K562 (cell line): ENCODE measurements around the gene HS3ST3A1. TPM values are rescaled to one million over a fixed set of nuclear protein-coding genes. Genes with fewer than 3 reads are reported as not detected.

Experiments used
- ATAC-seq: fragments of 200-7000 bp; cut with Tn5 transposase; 3 replicates; pipeline ENCODE4 v1.9.1; 2020; ENCODE audit warnings: moderate library complexity
- BruUV-seq: library from RNA; stranded (reverse); fragments of 400-500 nt; replicated peaks from 2 replicates; lab custom pipeline; 2021; lab: Mats Ljungman, UMichigan
- CTCF ChIA-PET: fragments of 300-600 bp; formaldehyde crosslinking; extraction: SDS; loops from one replicate; lab custom pipeline; 2021; ENCODE audit warnings: low intra/inter-chr PET ratio; lab: Yijun Ruan, JAX
- POLR2A ChIA-PET: fragments of 300-600, 350-650 bp; sonication (Branson Sonifier 250); formaldehyde crosslinking; extraction: SDS; loops from one replicate; lab custom pipeline; 2021; ENCODE audit warnings: antibody characterized with exemption, inconsistent platforms; lab: Yijun Ruan, JAX
- DNase-seq, 4 experiments: peaks; one replicate each; pipeline versions ENCODE4 v3.0.0 to v3.0.0-alpha.2; 2011 to 2018; ENCODE audit warnings: low spot score in 3 of 4, mixed read lengths in 3 of 4; ENCODE audit errors: extremely low read depth in 1 of 4
- FAIRE-seq: peaks from 2 replicates; lab custom pipeline; 2011; peaks lifted over from hg19 to GRCh38; lab: Jason Lieb, UNC
- H2AFZ ChIP-seq: 2 replicates; pipeline ENCODE4 v1.6.0; 2011; ENCODE audit warnings: low read depth, low read length, control low read depth, inconsistent platforms
- H3K27ac ChIP-seq: fragments of 200-600 bp; 3 replicates; pipeline ENCODE4 v1.8.0; 2011; ENCODE audit warnings: low read depth, mild to moderate bottlenecking, control low read depth, inconsistent platforms, low read length, moderate library complexity, mixed read lengths; ENCODE audit errors: extremely low read depth
- H3K27me3 ChIP-seq, 2 experiments: fragments of 300-600 bp in 1 of 2; 2 replicates in 1 of 2; 3 replicates in 1 of 2; pipeline versions ENCODE4 v1.6.0 to v1.8.0; 2011; ENCODE audit warnings: inconsistent platforms in 2 of 2, low read length in 2 of 2, mild to moderate bottlenecking in 1 of 2, mixed read lengths in 1 of 2, moderate library complexity in 1 of 2; ENCODE audit not compliant: control insufficient read depth in 2 of 2, insufficient read depth in 2 of 2
- H3K36me3 ChIP-seq: fragments of 300-600 bp; 3 replicates; pipeline ENCODE4 v1.8.0; 2011; ENCODE audit warnings: mild to moderate bottlenecking, low read length, inconsistent platforms; ENCODE audit not compliant: control insufficient read depth, insufficient read depth
- H3K4me1 ChIP-seq, 2 experiments: fragments of 200-600 bp in 1 of 2; replicated peaks in 1 of 2; 2 replicates in 1 of 2; 3 replicates in 1 of 2; pipeline versions ENCODE4 v1.5.1 to v1.8.0; 2011; ENCODE audit warnings: inconsistent platforms in 2 of 2, low read length in 2 of 2, mild to moderate bottlenecking in 1 of 2, mixed read lengths in 1 of 2, moderate library complexity in 1 of 2; ENCODE audit not compliant: control insufficient read depth in 2 of 2, insufficient read depth in 2 of 2
- H3K4me2 ChIP-seq: 2 replicates; pipeline ENCODE4 v1.6.1; 2011; ENCODE audit warnings: low read length, control low read depth, inconsistent platforms, mixed read lengths; ENCODE audit not compliant: insufficient read depth
- H3K4me3 ChIP-seq: fragments of 200-600 bp; sonication (generic), shearing (Covaris generic); 2 replicates; pipeline ENCODE4 v1.5.1; 2016; ENCODE audit warnings: control low read depth, inconsistent platforms
- H3K79me2 ChIP-seq: fragments of 200-600 bp; 3 replicates; pipeline ENCODE4 v1.8.0; 2011; ENCODE audit warnings: low read length, inconsistent platforms; ENCODE audit not compliant: control insufficient read depth, insufficient read depth
- H3K9ac ChIP-seq, 2 experiments: 2 replicates each; pipeline versions ENCODE4 v1.6.0 to v1.6.1; 2011; ENCODE audit warnings: low read depth in 2 of 2, low read length in 2 of 2, control low read depth in 1 of 2, inconsistent platforms in 1 of 2, mild to moderate bottlenecking in 1 of 2, mixed read lengths in 1 of 2; ENCODE audit not compliant: insufficient read depth in 1 of 2
- H3K9me1 ChIP-seq: one replicate; pipeline ENCODE4 v1.6.0; 2011; ENCODE audit warnings: inconsistent platforms, mild to moderate bottlenecking, low read length, moderate library complexity; ENCODE audit not compliant: control insufficient read depth, insufficient read depth
- H3K9me3 ChIP-seq: replicated peaks from 2 replicates; pipeline ENCODE4 v1.5.1; 2011; ENCODE audit warnings: low read depth, low read length, inconsistent platforms; ENCODE audit not compliant: control insufficient read depth, insufficient read depth
- H4K20me1 ChIP-seq: replicated peaks from 2 replicates; pipeline ENCODE4 v1.6.1; 2011; ENCODE audit warnings: low read length, inconsistent platforms, mixed read lengths; ENCODE audit not compliant: control insufficient read depth, insufficient read depth
- EP300 ChIP-seq: IDR thresholded peaks from 2 replicates; pipeline ENCODE4 v1.6.1; 2012; ENCODE audit warnings: low read length, improper control_type of control experiment
- SRSF3 ChIP-seq: fragments of 200-400 bp; formaldehyde crosslinking; IDR thresholded peaks from 2 replicates; pipeline ENCODE4 v1.6.1; 2016; ENCODE audit warnings: mild to moderate bottlenecking, low read length, moderate library complexity; ENCODE audit not compliant: insufficient read depth
- SRSF7 ChIP-seq: fragments of 200-400 bp; formaldehyde crosslinking; optimal IDR thresholded peaks from 2 replicates; pipeline ENCODE3; 2017; ENCODE audit warnings: mild to moderate bottlenecking, low read depth, low read length
- TEAD2 ChIP-seq: fragments of 450-650 bp; IDR thresholded peaks from 2 replicates; pipeline ENCODE4 v1.6.1; 2016; ENCODE audit warnings: missing genetic modification characterization, control low read depth, missing compliant biosample characterization
- ZNF76 ChIP-seq: fragments of 250-450 bp; sonication (Bioruptor Pico); IDR thresholded peaks from 2 replicates; pipeline ENCODE4 v1.4.0; 2020; ENCODE audit warnings: mild to moderate bottlenecking, moderate library complexity, borderline replicate concordance
- WGBS: fragments of 100-300 bp; shearing (Covaris generic); methylation state at CpG from one replicate; pipeline ENCODE4 v1.1.6; 2016; ENCODE audit warnings: low coverage, mixed read lengths; ENCODE audit not compliant: insufficient coverage; ENCODE audit errors: missing lambda C conversion rate; 5-methylcytosine and 5-hydroxymethylcytosine counted together
- in situ Hi-C: fragments of 300-500 bp; cut with MboI; formaldehyde crosslinking; loops from 4 replicates; pipeline ENCODE4 v1.15.0; 2018; ENCODE audit warnings: inconsistent platforms, mixed read lengths
- intact Hi-C: fragments of 100-400 bp; cut with micrococcal nuclease; formaldehyde crosslinking; loops from 2 replicates; pipeline ENCODE4 v1.14.2; 2022
- polyA plus RNA-seq, 8 experiments: library from polyadenylated mRNA; depleted of rRNA in 4 of 8; stranded (reverse) in 5 of 8; unstranded in 3 of 8; fragments of >200 nt; fragmentation: Nextera tagmentation in 2 of 8; fragmentation: Illumina TruSeq in 1 of 8; extraction: Ambion mirVana in 2 of 8; extraction: Trizol in 1 of 8; gene quantifications; 2 replicates each; pipeline versions ENCODE4 v1.2.1 to v1.2.3, GENCODE V29; 2011 to 2014; ENCODE audit warnings: inconsistent platforms in 1 of 8, missing spikeins in 1 of 8
- total RNA-seq, 7 experiments: library from RNA; depleted of rRNA in 6 of 7; stranded (reverse); fragments of >200 nt in 6 of 7; fragmentation: Illumina TruSeq in 2 of 7; extraction: Trizol in 2 of 7; gene quantifications; 2 replicates each; pipeline versions ENCODE4 v1.2.1 to v1.2.3, GENCODE V29; 2011 to 2021; ENCODE audit warnings: low replicate concordance in 1 of 7
- TF ChIP-seq, protein P1 (sequence below): fragments of 250-450 bp; sonication (Bioruptor Pico); IDR thresholded peaks from 2 replicates; pipeline ENCODE4 v1.4.0; 2020
- TF ChIP-seq, protein P2 (sequence below): fragments of 450-650 bp; IDR thresholded peaks from 2 replicates; pipeline ENCODE4 v1.6.1; 2016; ENCODE audit warnings: mild to moderate bottlenecking, moderate library complexity

The HS3ST3A1 gene
- total and polyA plus RNA-seq, 9 of the 15 experiments (the other 6 are each of a cell fraction or from before 2014, with no cell fraction given) = 0.25 to 14.8 (median 2.3) TPM

DNA sequence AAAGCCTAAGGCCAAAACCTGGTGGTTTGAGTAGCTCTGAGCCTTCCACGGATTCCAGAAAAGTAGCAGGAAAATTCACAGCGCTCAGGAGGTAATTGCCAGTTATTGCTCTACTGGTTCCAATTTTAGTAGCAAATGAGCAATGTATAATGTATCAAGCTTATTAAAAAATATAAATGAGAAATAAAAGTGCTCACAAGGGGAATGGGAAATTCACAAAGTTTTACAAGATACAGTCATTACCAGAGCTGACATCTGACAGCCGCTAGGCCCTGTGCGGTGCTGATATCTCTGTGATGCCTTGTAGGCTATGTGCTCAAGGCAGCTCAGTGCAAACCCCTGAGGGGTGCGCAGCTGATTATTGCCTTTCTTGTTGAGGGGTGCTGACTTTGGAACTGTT lies 47.5 kb downstream of the HS3ST3A1 start:
- H3K27ac ChIP-seq = no peak overlapping the region
- H3K79me2 ChIP-seq = no peaks in the 10 kb centered on the region; the same call in 1 of the 3 replicates
- no peak overlapping the region for H2AFZ ChIP-seq
- 81% methylated on average over 5 of the region's 5 CpGs for WGBS
- no peak overlapping the region for H3K9ac ChIP-seq
- H3K4me3 ChIP-seq = no peak overlapping the region
- H3K4me2 ChIP-seq = no peak overlapping the region
- in situ Hi-C loops (no loop called here), intact Hi-C loops (no loop called here)
- no peaks in the 10 kb centered on the region for H4K20me1 ChIP-seq
- ChIA-PET POLR2A (no interaction called here), CTCF (no interaction called here)
- no peaks in the 10 kb centered on the region; the same call in 1 of the 2 replicates for H3K9me3 ChIP-seq
- H3K9me1 ChIP-seq = no peaks in the 10 kb centered on the region
- no peaks in the 10 kb centered on the region for H3K27me3 ChIP-seq
- no TSS peak for BruUV-seq
- no peak for FAIRE-seq
- H3K4me1 ChIP-seq = no peaks in the 10 kb centered on the region; a peak in 1 of 5 replicates
- ATAC-seq = no peak
- H3K36me3 ChIP-seq = peaks cover 16% of the 10 kb centered on the region; the same call in 1 of the 3 replicates
- TF ChIP-seq, protein P1, sequence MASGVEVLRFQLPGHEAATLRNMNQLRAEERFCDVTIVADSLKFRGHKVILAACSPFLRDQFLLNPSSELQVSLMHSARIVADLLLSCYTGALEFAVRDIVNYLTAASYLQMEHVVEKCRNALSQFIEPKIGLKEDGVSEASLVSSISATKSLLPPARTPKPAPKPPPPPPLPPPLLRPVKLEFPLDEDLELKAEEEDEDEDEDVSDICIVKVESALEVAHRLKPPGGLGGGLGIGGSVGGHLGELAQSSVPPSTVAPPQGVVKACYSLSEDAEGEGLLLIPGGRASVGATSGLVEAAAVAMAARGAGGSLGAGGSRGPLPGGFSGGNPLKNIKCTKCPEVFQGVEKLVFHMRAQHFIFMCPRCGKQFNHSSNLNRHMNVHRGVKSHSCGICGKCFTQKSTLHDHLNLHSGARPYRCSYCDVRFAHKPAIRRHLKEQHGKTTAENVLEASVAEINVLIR (CRISPR knock-in tag) = no peak
- TF ChIP-seq TEAD2 = no peak
- no peak for TF ChIP-seq ZNF76 (CRISPR knock-in tag)
- no peak for TF ChIP-seq SRSF7
- TF ChIP-seq EP300 = no peak
- TF ChIP-seq SRSF3 = no peak
- TF ChIP-seq, protein P2, sequence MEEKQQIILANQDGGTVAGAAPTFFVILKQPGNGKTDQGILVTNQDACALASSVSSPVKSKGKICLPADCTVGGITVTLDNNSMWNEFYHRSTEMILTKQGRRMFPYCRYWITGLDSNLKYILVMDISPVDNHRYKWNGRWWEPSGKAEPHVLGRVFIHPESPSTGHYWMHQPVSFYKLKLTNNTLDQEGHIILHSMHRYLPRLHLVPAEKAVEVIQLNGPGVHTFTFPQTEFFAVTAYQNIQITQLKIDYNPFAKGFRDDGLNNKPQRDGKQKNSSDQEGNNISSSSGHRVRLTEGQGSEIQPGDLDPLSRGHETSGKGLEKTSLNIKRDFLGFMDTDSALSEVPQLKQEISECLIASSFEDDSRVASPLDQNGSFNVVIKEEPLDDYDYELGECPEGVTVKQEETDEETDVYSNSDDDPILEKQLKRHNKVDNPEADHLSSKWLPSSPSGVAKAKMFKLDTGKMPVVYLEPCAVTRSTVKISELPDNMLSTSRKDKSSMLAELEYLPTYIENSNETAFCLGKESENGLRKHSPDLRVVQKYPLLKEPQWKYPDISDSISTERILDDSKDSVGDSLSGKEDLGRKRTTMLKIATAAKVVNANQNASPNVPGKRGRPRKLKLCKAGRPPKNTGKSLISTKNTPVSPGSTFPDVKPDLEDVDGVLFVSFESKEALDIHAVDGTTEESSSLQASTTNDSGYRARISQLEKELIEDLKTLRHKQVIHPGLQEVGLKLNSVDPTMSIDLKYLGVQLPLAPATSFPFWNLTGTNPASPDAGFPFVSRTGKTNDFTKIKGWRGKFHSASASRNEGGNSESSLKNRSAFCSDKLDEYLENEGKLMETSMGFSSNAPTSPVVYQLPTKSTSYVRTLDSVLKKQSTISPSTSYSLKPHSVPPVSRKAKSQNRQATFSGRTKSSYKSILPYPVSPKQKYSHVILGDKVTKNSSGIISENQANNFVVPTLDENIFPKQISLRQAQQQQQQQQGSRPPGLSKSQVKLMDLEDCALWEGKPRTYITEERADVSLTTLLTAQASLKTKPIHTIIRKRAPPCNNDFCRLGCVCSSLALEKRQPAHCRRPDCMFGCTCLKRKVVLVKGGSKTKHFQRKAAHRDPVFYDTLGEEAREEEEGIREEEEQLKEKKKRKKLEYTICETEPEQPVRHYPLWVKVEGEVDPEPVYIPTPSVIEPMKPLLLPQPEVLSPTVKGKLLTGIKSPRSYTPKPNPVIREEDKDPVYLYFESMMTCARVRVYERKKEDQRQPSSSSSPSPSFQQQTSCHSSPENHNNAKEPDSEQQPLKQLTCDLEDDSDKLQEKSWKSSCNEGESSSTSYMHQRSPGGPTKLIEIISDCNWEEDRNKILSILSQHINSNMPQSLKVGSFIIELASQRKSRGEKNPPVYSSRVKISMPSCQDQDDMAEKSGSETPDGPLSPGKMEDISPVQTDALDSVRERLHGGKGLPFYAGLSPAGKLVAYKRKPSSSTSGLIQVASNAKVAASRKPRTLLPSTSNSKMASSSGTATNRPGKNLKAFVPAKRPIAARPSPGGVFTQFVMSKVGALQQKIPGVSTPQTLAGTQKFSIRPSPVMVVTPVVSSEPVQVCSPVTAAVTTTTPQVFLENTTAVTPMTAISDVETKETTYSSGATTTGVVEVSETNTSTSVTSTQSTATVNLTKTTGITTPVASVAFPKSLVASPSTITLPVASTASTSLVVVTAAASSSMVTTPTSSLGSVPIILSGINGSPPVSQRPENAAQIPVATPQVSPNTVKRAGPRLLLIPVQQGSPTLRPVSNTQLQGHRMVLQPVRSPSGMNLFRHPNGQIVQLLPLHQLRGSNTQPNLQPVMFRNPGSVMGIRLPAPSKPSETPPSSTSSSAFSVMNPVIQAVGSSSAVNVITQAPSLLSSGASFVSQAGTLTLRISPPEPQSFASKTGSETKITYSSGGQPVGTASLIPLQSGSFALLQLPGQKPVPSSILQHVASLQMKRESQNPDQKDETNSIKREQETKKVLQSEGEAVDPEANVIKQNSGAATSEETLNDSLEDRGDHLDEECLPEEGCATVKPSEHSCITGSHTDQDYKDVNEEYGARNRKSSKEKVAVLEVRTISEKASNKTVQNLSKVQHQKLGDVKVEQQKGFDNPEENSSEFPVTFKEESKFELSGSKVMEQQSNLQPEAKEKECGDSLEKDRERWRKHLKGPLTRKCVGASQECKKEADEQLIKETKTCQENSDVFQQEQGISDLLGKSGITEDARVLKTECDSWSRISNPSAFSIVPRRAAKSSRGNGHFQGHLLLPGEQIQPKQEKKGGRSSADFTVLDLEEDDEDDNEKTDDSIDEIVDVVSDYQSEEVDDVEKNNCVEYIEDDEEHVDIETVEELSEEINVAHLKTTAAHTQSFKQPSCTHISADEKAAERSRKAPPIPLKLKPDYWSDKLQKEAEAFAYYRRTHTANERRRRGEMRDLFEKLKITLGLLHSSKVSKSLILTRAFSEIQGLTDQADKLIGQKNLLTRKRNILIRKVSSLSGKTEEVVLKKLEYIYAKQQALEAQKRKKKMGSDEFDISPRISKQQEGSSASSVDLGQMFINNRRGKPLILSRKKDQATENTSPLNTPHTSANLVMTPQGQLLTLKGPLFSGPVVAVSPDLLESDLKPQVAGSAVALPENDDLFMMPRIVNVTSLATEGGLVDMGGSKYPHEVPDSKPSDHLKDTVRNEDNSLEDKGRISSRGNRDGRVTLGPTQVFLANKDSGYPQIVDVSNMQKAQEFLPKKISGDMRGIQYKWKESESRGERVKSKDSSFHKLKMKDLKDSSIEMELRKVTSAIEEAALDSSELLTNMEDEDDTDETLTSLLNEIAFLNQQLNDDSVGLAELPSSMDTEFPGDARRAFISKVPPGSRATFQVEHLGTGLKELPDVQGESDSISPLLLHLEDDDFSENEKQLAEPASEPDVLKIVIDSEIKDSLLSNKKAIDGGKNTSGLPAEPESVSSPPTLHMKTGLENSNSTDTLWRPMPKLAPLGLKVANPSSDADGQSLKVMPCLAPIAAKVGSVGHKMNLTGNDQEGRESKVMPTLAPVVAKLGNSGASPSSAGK = no peak
- DNase-seq = no peak
